ENCODE measurements around the gene RIMS1. TPM values are rescaled to one million over a fixed set of nuclear protein-coding genes. Genes with fewer than 3 reads are reported as not detected.

RIMS1 gene
- total and polyA plus RNA-seq, 2 donors (not counting 3 experiments of a cell fraction or from before 2014, with no cell fraction given): 0.15 TPM; not detected in 1

GRCh38 chr6:72042088-72042487, 155.7 kb downstream of the RIMS1 start:
- H4K20me1 ChIP-seq (replicated peaks; ENCODE audit: control insufficient read depth, extremely low read depth, insufficient read depth, low read length): no peaks in the 10 kb centered on the region
- peaks cover 0 to 2% of the 10 kb centered on the region in 2 experiments for H3K27me3 ChIP-seq (ENCODE audit: control insufficient read depth in 2 of 2, insufficient read depth in 2 of 2, low read length in 2 of 2)
- H3K9me3 ChIP-seq (replicated peaks; ENCODE audit: control insufficient read depth, insufficient read depth, low read length): no peaks in the 10 kb centered on the region
- no peak overlapping the region for H3K9ac ChIP-seq (replicated peaks; ENCODE audit: extremely low read depth, insufficient read depth, low read length)
- H3K79me2 ChIP-seq (ENCODE audit: control insufficient read depth, insufficient read depth, low read length): no peaks in the 10 kb centered on the region
- dilution Hi-C loops (cut with MboI; ENCODE audit: extremely low pct_ligation_motif_present, low sequenced_read_pairs): no loop called here
- H3K36me3 ChIP-seq (ENCODE audit: control insufficient read depth in 2 of 2, extremely low read depth in 1 of 2, insufficient read depth in 2 of 2, low read length in 2 of 2): no peaks in the 10 kb centered on the region
- ChIA-PET POLR2A (no interaction called here), CTCF (no interaction called here)
- no peak overlapping the region for H3K4me2 ChIP-seq (ENCODE audit: insufficient read depth, low read length)
- H3K9me1 ChIP-seq (replicated peaks; ENCODE audit: control insufficient read depth, extremely low read depth, insufficient read depth, low read length): no peaks in the 10 kb centered on the region
- intact Hi-C loops (cut with micrococcal nuclease): no loop called here
- no peak overlapping the region for H3K27ac ChIP-seq (ENCODE audit: insufficient read depth, low read depth, low read length)
- H2AFZ ChIP-seq (ENCODE audit: low read depth, low read length): no peak overlapping the region
- FAIRE-seq: no peak
- TF ChIP-seq MYC (IDR thresholded peaks at IDR 0.05; ENCODE audit: low read depth, low read length): no peak
- TF ChIP-seq JUN (IDR thresholded peaks at IDR 0.05; ENCODE audit: borderline replicate concordance, insufficient read depth, insufficient read length, low read depth): no peak
- no peak for TF ChIP-seq GATA2 (IDR thresholded peaks at IDR 0.05; ENCODE audit: insufficient read depth, insufficient read length, low read depth, low read length)
- no peak for TF ChIP-seq POLR2A (IDR thresholded peaks at IDR 0.05; ENCODE audit: low read depth, low read length)
- no peak for TF ChIP-seq MAX (IDR thresholded peaks at IDR 0.05; ENCODE audit: insufficient read depth, insufficient read length)
- no peak for TF ChIP-seq CTCF (IDR thresholded peaks at IDR 0.05; ENCODE audit: extremely low read depth in 1 of 2, insufficient read depth in 1 of 2, low read depth in 1 of 2, low read length in 2 of 2)
- TF ChIP-seq POLR2AphosphoS5 (IDR thresholded peaks at IDR 0.05; ENCODE audit: insufficient read depth, low read depth, low read length): no peak
- no peak for TF ChIP-seq EZH2 (IDR thresholded peaks at IDR 0.05; ENCODE audit: borderline replicate concordance, low read depth, low read length, severe bottlenecking)
- no peak for TF ChIP-seq FOS (IDR thresholded peaks at IDR 0.05; ENCODE audit: borderline replicate concordance, insufficient read depth, low read length)
- DNase-seq (ENCODE audit: low read depth, low spot score): no peak
- no peak overlapping the region for H3K4me3 ChIP-seq (replicated peaks in 1 of 3; ENCODE audit: insufficient read depth in 1 of 3, low read depth in 1 of 3, low read length in 3 of 3)
- no TSS peak for BruUV-seq (replicated peaks)
- no peaks in the 10 kb centered on the region for H3K4me1 ChIP-seq (ENCODE audit: control insufficient read depth, extremely low read depth, insufficient read depth, low read length)
